Tibial nerve (tissue), 4 donors: ENCODE measurements around the gene TBK1.

Experiments
- CTCF ChIP-seq, 5 experiments: fragments of 200-600 bp in 3 of 5; fragments of 450-650 bp in 2 of 5; sonication (generic) in 3 of 5; IDR thresholded peaks; one replicate each; pipeline ENCODE4 v1.5.1; 2016 to 2019; ENCODE audit warnings: antibody characterized with exemption in 5 of 5, mild to moderate bottlenecking in 3 of 5, moderate library complexity in 2 of 5
- EP300 ChIP-seq, 2 donors: sonication (generic); formaldehyde crosslinking; IDR thresholded peaks; one replicate each; pipeline ENCODE4 v1.6.1; 2017; ENCODE audit warnings: antibody characterized with exemption in 2 of 2, mild to moderate bottlenecking in 1 of 2
- POLR2A ChIP-seq, 2 donors: fragments of 450-650 bp; IDR thresholded peaks; one replicate each; pipeline ENCODE4 v1.6.1; 2017; ENCODE audit warnings: antibody characterized with exemption in 2 of 2, mild to moderate bottlenecking in 2 of 2, moderate library complexity in 2 of 2

GRCh38 chr12:64493513-64493912 is 41.6 kb downstream of the TBK1 start:
- TF ChIP-seq POLR2A (IDR thresholded peaks at IDR 0.05) (no peak), CTCF (IDR thresholded peaks at IDR 0.05) (no peak), EP300 (IDR thresholded peaks at IDR 0.05) (no peak)
